Lower leg skin (tissue), 3 donors: ENCODE data around the gene NADK.
"Not testable (repeated sequence)": the region's sequence is repeated elsewhere in the genome, so short reads cannot be mapped to it uniquely, and the experiment has no call there.

Experiments used
- POLR2A ChIP-seq, 2 donors: fragments of 450-650 bp; IDR thresholded peaks; one replicate each; pipeline ENCODE4 v1.6.1; 2016 to 2017; ENCODE audit warnings: antibody characterized with exemption in 2 of 2, mild to moderate bottlenecking in 1 of 2, moderate library complexity in 1 of 2
- TF ChIP-seq, protein P1 (sequence below), 3 donors: fragments of 450-650 bp; IDR thresholded peaks; one replicate each; pipeline ENCODE4 v1.5.1; 2016; ENCODE audit warnings: antibody characterized with exemption in 3 of 3, mild to moderate bottlenecking in 3 of 3, moderate library complexity in 2 of 3

DNA sequence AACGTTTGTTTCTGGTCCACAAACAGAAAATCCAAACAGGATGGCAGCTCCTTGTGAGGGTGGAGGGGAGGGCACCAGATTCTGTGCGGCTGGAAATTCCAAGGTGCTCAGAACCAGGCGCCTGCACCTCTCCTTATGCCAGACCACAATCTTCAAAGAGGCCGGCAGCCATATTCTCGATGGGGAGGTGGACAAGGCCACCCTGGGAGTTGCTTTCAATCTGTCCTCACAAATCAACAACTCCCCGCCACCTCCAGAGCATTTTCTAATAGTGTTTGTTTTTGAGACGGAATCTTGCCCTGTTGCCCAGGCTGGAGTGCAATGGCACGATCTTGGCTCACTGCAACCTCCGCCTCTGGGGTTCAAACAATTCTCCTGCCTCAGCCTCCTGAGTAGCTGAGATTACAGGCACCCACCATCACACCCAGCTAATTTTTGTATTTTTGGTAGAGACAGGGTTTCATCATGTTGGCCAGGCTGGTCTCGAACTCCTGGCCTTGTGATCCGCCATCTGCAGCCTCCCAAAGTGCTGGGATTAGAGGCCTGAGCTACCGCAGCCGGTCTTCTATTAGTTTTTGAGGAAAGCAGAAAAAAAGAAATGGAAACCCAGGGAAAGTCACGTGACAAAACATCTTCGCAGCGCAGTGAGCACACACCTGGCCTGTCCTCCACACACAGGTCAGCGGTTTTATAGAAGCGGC is 49.0 kb downstream of the NADK start:
- TF ChIP-seq, protein P1, sequence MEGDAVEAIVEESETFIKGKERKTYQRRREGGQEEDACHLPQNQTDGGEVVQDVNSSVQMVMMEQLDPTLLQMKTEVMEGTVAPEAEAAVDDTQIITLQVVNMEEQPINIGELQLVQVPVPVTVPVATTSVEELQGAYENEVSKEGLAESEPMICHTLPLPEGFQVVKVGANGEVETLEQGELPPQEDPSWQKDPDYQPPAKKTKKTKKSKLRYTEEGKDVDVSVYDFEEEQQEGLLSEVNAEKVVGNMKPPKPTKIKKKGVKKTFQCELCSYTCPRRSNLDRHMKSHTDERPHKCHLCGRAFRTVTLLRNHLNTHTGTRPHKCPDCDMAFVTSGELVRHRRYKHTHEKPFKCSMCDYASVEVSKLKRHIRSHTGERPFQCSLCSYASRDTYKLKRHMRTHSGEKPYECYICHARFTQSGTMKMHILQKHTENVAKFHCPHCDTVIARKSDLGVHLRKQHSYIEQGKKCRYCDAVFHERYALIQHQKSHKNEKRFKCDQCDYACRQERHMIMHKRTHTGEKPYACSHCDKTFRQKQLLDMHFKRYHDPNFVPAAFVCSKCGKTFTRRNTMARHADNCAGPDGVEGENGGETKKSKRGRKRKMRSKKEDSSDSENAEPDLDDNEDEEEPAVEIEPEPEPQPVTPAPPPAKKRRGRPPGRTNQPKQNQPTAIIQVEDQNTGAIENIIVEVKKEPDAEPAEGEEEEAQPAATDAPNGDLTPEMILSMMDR (IDR thresholded peaks at IDR 0.05) = not testable (repeated sequence)
- not testable (repeated sequence) for TF ChIP-seq POLR2A (IDR thresholded peaks at IDR 0.05)
